Measurements from ENCODE around the gene WT1.
"Not testable (repeated sequence)": the region's sequence is repeated elsewhere in the genome, so short reads cannot be mapped to it uniquely, and the experiment has no call there.

Gene WT1

DNA sequence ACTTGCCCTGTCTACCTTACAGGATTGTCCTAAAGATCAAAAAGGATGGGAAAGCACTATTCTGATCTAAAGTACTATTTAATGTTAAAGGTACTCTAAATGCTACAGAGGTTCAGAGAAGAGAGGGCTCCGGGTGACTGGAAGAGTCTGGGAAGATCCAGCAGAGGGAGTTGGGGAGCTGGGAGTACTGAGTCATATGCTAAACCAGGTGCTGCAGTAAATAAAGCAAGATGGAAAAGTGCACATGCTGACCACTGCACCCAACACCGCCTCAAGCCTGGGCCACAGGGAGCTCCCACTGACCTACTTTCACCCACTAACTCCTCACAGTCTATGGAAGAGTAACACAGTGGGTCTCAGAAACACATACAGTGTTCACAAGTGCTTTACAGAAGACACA, 49.3 kb downstream of the WT1 start:
- DNase-seq = no peak

DNA sequence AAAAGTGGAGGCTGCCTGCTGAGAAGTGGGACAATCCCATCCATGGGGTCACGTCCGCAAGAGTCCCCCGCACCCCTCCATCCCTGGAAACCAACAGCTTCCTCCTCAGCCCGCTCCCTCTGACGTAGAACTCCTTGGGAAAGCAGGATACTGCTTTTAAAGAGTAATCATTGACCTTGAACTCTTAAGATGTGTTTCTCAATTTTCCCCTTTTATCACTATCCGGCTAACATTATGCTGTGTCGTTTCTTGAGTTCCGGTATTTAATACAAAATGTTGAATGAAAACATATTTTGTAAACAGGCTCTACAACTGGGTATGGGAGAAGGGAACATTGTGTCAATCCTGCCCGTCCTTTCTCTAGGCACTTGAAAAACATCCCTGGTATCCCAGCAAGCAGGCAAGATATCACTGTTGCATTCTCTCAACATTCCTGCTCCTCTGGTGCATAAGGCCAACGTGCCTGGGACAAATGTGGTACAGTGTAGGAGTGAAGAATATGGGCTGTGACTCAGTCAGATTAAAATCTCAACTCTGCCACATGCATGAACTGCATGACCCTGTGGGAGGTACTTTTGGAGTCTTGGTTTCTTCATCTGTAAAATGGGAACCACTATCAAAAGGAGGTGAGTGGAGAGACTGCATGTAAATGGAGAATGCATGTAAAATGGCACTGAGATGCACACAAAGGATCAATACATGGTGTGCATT, 52.8 kb downstream of the WT1 start:
- DNase-seq = no peak

DNA sequence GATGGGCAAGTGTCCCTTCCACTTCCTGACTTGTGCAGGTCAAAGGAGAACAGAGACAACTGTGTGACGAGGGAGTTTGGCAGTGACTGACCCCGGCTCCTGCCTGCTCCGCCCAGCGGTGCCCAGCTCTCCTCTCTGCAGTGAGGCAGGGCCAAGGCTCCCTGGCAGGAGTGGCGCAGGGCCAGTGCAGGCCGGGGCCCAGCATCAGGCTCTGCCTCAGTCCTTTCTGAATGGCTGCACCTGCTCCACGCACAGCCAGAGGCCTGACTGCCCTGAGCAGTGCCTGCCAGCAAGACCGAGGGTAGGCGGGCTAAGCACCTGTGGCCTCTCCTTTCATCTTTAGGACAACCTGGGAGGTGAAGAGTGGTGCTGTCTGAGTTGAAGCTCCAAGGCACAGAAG, 54.2 kb downstream of the WT1 start:
- no peak for DNase-seq

DNA sequence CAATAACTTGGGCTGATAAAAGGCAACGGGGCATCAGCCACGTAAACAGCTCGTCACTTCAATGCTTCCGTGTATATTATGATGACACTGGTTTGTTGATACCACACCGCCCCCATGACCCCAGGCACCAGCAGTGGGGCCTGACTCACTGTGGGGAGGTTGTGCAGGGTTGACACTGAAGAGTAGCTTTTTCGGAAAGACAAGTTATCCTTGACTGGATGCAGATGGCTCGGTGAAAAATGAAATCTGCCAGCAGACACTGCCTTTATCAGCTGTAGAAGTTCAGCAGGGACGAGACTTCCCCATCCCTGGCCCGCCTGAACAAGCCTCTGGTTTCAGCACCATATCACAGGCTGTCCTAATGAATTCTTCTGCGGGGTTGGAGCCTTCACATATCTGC, 55.6 kb downstream of the WT1 start:
- no peak for DNase-seq

DNA sequence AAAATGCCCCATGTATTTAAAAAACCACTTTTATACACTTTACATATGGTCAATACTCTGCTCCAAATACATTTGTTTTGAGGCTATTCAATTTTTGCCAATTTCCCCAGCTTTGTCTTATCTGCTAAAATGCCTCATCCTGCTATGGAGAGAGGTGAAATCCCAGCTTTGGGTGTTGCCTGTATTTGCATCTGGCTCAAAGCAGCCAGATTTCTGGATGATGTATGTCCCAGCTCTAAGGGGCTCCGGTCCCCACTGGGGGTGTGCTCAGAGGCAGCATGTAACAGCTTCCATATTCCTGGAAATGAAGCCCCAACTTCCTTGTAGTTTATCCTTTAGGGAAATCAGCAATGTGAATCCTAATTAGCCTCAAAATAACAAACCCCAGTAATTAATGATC, 59.5 kb downstream of the WT1 start:
- DNase-seq = no peak

DNA sequence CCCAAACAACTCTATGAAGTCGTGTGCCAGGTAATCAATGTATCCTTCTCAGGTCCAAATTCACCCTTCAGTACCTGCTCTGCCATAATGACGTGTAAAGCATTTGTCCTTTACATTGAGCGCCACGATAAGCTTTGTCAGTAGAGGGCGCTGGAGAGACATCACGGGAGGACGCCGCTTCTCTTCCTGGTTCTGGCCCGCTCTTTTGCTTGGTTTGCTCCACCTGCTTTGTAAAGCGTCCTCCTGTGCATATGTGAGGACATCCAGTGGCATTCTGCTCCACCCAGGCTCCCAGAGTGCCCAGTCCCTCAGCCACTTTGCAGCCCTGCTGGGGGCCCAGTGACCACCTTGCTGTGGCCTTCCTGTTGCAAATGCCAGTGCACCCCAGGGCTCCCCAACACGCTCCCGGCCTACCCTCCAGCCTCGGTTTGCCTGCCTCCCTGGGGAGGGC, 61.1 kb downstream of the WT1 start:
- peak; percentile 56 for DNase-seq

DNA sequence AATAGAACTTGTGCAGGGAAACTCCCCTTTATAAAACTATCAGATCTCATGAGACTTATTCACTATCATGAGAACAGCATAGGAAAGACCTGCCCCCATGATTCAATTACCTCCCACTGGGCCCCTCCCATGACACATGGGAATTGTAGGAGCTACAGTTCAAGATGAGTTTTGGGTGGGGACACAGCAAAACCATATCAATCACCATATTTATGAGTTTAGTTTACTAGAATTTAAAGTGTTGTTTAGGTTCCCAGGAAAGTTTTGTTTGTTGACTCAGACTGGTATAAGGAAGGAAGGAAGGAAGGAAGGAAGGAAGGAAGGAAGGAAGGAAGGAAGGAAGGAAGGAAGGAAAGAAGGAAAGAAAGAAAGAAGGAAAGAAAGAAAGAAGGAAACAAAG, 65.4 kb downstream of the WT1 start:
- not testable (repeated sequence) for DNase-seq

DNA sequence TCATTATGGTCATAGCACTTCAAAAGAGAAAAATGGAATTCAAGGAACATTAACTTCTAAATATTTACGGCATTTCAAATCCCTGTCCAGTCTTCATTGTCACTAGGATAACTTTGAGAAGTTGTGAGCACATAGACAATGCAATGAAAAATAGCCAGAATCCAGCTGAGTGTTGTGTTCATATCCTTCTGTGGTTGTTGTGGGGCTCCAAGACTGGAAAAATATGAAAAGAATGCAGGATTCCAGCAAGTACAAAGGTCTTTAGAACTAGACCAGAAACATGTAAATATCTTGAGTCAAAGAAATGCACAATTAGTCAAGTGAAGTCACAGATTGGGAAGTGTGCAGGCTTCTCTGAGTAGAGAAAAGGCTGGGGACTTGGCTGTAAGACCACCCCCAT, 68.7 kb downstream of the WT1 start:
- no peak for DNase-seq

DNA sequence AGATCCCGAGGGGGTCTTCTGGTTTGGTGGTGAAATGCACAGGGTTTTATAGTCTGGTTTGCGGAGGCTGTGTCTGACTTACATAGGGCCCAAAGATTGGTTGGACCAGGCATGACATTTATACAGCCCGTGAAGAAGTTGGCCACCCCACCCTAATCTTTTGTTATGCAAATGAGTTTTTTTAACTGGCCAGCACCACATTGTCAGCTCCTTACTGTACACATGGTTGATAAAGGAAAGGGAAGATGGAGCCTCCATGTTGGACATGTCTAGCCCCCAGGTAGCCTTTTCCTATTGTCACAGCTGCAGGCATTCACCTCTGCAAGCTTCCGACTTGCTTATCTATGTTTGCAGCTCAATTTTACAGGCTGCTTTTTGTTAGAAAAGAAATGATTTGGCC, 70.1 kb downstream of the WT1 start:
- DNase-seq = no peak

DNA sequence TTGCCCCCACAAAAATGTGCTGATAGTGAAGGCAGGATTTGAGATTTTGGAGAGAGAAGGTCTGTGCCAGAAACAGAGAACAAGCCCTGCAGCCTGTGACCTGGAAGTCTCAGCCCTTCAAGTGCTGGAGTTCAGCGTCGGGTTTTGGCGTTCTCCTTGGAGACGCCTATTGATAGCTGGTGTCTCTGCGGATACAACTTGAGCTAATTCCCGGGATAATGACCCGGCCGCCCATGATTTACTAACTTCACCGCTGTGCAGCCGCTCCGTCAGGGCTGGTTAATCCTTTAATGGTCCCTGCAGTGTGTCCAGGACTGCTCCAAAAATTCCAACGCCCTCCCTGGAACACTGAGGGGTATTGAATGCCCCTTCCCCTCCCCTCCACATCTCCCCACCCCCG, 76.6 kb downstream of the WT1 start:
- DNase-seq = no peak

DNA sequence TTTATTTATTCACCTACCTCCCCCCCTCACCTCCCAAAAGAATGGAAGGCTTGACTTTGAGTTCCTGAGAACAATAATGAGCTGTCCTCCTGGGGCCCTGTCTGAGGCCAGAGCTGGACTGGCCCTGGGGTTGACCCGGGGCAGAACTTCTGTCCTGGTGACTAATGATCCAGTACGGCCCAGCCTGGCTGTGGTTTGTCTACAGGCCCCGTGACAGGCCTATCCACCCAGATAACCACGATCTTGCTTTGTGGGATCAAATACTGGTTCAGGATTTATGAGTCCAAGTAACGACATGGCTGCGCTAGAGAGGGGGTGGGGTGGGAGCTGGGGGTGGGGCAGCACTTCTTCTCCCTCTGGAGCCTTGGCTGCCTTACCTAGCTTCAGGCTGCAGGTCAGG, 81.5 kb downstream of the WT1 start:
- DNase-seq = no peak

DNA sequence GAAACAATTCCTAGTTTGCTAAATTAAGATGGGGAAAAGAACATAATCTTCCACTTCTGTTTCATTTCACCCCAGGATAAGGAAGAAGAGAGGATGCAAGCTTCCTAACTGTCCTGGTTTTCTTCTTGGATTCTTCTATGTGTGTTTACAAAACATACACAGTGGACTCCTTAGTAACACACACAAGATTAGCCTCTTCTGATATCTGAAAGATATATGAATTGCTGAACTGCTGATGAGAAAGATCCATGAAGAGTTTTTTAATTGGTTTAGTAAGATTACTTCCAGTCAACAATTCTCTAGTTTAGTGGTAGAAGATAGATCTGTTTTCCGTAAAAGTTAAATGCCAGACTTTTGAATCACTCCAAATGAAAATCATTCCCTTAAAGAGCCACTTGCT, 86.8 kb downstream of the WT1 start:
- DNase-seq = no peak

DNA sequence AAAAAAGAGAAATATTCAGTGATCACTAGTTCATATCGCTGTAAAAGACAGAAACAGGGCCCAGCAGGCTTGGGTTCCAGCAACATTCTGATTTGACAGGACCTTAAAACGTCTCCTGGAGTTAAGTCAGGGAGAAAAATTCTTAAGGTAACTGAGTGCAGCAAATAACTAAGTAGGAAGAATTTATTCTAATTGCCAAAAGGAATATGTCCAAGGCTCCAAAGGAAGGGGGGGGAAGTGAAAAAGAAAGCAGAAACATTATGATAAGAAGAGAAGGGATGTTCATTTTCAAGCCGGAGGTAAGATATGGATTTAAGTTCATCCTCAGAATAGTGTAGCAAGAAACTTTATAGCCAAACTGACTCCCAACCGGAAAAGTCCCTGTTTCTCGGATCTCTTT, 90.4 kb downstream of the WT1 start:
- no peak for DNase-seq

DNA sequence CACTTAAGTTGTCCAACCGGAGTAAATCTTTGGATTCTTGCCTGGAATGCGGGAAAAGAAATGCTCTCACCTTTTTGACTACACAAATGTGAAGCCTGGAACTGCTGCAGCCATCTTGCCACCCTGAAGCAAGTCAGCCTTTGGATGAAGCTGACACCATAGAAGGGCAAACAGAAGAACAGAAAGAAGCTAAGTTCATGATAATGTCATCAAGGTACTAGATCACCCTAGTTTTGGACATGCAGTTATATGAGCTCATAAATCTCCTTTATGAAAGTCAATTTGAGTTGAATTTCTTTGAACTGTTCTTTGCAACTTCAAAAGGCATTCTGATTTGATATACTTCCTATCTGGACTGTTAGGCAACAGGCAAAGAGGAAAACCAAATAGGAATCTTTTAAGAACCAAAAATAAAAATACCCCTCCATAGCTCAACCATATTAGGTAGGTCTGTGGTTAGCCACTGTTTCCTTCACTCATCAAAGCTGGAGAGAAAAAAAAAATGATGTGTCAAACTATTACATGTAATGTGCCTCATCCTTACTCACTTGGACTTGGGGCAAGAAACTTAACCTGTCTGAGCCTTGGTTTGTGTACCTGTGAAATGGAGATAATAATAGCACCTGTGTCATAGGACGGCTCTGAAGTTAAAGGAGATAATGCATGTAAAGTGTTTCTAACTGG, 91.9 kb downstream of the WT1 start:
- no peak for DNase-seq

DNA sequence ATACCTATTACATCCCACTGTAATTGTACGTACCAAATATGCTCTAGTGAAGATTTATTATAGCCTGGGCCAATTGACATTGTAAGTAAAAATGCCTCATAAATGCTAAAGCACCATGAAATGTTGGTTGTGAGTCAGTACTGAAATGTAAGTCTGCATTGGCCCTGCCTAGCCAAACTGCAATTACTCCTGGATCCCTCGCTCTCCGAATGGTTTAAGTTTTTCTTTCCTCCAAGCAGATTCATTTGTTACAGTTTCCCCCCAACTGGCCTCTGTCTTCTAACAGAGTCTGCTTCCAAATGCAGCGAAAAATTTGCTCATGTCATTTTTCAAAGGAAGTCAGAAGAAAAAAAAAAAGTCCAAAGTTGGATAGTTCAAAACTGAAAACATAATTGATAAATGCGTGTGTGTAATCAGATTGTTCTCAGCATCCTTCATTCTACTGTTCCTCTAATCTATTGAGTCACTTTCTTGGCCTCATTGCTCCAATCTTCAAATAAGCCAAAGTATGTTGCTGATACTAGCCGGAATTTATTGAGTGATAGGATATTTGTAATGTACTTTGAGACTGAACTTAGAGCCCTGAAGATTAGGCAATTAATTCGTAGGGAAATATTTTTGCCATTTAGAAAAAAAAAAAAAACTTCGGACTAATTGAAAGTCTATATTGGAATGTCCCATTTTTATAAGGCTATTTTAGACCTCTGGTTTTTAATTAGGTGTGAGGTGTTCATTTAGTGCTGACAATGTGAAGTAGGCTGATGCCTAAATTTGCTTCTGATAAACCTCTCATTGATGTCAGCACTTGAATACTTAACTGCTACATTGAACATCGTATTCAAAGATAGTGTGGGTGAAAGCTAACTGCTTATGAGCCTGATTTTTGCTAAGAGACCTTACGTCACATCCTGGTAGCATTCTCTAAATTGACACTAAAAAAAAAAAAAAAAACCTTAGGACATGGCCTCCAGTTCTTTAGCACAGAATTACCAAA, 93.4 kb downstream of the WT1 start:
- no peak for DNase-seq

DNA sequence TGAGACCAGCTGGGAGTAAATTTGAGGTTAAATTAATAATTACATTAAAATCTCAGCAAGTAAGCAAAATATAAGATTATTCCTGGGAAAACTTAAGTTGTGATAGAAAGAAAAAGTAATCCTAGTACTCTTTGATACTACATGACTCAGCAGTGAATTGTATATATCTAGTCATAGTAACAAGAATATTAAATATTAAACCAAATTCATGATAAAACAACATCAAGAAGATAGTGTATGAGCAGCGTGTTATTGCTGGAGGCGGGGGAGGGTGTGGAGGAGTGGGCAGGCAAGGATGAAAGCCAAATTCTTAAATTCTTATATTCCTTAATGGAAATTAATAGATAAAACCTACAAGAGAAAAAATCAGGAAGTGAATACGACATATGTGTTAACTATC, 95.2 kb downstream of the WT1 start:
- no peak for DNase-seq
